Fibroblast of the conjunctiva (primary cell): ENCODE data around the gene CRYL1.

Experiments used
- DNase-seq: peaks from one replicate; pipeline ENCODE4 v3.0.0-alpha.2; 2010; ENCODE audit warnings: low read depth

CRYL1 gene

GRCh38 chr13:20369886-20370361 is 155.7 kb downstream of the CRYL1 start:
- no peak for DNase-seq

DNA sequence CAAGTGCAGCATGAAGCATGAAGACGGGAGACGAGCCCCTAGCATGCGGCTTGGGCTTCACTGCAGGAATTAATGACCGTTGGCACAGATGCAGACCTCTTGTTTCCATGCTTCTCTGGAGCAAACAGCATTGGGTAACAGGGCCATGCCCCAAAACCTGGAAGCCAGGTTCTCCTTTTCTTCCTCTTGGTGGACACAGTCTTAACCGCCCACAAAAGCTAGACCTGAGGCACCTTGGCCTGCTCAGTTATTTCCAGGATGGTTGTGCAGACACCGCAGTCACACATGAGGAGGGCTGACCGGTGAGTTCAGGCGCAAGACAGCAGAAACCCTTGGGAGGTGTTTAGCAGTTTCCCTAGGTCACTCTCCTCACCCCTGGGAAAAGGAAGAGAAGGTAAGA is 159.6 kb downstream of the CRYL1 start:
- DNase-seq = no peak

GRCh38 chr13:20363603-20364002 is 162.1 kb downstream of the CRYL1 start:
- no peak for DNase-seq

- DNase-seq = no peak
Observed at GRCh38 chr13:20363172-20363571, 162.5 kb downstream of the CRYL1 start.

- no peak for DNase-seq
Observed at GRCh38 chr13:20362484-20363041, 163.1 kb downstream of the CRYL1 start.

DNA sequence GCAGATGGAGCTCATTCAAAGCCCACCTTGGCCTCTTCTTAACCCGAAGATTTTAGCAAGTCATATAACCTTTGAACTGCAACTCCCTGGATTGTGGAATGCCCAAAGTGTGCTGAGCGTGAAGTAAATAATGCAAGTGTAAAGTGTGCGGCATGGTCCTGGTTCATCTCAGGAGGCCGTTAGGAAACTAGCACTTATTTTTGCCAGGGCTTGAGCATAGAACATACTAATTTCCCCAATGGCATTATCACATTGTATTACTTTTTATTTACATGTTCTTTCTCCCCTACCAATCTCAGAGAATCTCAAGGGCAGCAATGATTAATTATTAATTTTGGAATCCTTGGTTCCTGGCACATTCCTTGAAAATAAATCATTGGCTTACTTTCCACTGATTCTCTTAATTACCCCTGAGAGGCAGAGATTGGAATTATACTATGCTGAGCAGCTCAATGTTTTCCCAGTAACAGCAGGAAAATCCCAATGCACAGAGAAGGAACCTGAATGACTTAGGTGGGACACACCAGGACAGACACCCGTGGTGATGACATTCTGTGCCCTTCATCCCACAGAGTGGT is 164.7 kb downstream of the CRYL1 start:
- DNase-seq = no peak

DNA sequence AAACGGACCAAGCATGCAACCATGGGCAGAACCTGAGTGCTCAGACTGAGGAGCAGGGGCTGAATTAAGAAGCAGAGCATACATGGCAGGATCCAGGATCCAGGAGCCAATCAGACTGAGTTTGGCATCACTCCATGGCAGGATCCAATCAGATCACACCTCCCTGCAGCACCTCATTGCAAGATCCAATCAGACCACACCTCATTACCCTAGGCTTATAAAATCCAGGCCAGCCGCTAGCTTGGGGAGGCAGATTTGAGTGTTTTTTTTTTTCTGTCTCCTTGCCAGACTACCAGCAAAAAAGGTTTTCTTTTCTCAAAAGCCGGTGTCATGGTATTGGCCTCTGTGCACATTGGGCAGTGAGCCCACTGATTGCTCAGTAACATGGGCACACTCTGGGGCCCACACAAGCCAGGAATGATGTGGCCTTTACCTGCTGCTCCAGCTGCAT is 165.6 kb downstream of the CRYL1 start:
- DNase-seq = peak; percentile 17

- DNase-seq = peak; percentile 86
Observed at GRCh38 chr13:20359335-20359734, 166.3 kb downstream of the CRYL1 start.

DNA sequence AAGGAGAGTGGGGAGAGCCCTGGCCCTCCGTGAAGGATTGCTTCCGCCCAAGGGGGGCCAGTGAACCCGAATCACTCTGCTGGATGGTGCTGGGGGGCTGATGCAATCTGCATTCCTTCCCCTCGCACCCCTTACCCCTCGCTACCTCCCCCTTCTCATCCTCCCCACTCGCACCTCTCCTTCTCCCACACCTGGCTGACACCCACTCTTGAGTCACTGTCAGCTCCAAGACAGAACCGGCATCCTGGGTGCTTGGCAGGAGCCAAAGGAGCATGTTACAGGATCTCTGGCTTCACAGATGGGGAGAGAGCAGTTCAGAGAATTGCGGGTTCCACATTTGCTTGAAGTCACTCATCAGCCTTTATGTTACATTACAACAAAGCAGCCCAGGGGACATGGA is 167.6 kb downstream of the CRYL1 start:
- no peak for DNase-seq

DNA sequence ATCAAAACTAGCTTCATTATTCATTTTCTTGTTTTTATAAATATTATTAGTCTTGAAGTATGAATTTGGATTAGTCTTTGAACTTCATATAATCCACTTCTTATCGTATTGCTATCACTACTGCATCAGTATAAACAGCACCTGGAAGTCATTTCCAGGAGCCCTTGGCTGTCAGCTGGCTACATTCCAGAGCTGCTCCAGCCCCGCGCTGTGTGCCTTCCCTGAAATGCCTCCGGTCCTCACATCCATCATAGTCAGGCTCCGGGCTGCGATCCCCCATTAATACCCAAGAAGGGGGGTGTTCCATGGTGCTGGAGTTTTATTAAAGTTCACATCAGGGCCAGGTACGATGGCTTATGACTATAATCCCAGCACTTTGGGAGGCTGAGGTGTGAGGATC is 169.2 kb downstream of the CRYL1 start:
- DNase-seq = no peak

- no peak for DNase-seq
Observed at GRCh38 chr13:20354722-20355121, 170.9 kb downstream of the CRYL1 start.

- peak; percentile 9 for DNase-seq
Observed at GRCh38 chr13:20353973-20354372, 171.7 kb downstream of the CRYL1 start.
